Stimulated activated naive CD8-positive, alpha-beta T cell treated with anti-CD3 and anti-CD28 coated beads, Interleukin-15, Interleukin-2, amounts not matched to agents 100 U/mL and 50 U/mL, for 24 hours (primary cell): ENCODE measurements around the gene RPTOR.
"Not testable (repeated sequence)": the region's sequence is repeated elsewhere in the genome, so short reads cannot be mapped to it uniquely, and the experiment has no call there.

ENCODE experiments used
- ATAC-seq: fragments of 150-1000 bp; cut with Tn5 transposase; one replicate; pipeline ENCODE4 v1.10.0; 2021
- DNase-seq: peaks from one replicate; pipeline ENCODE4 v3.0.0; 2021

The RPTOR gene

GRCh38 chr17:80744725-80745124, 200.1 kb downstream of the RPTOR start:
- ATAC-seq, DNase-seq: not testable (repeated sequence)

GRCh38 chr17:80745183-80745582, 200.5 kb downstream of the RPTOR start:
- ATAC-seq (no peak), DNase-seq (no peak)

- ATAC-seq (no peak), DNase-seq (no peak)
Measured at GRCh38 chr17:80746262-80746935, 201.8 kb downstream of the RPTOR start.

- DNase-seq (no peak), ATAC-seq (no peak)
Measured at GRCh38 chr17:80747469-80747868, 202.8 kb downstream of the RPTOR start.

GRCh38 chr17:80749611-80750010, 205.0 kb downstream of the RPTOR start:
- no peak for DNase-seq
- ATAC-seq, result no peak

GRCh38 chr17:80750263-80750662, 205.6 kb downstream of the RPTOR start:
- ATAC-seq (peak; percentile 41), DNase-seq (no peak)

GRCh38 chr17:80751070-80751945, 206.7 kb downstream of the RPTOR start:
- no peak for ATAC-seq

GRCh38 chr17:80751946-80752581, 207.4 kb downstream of the RPTOR start:
- no peak for DNase-seq
- ATAC-seq, result no peak

More at GRCh38 chr17:80751070-80751945, 206.7 kb downstream of the RPTOR start:
- no peak for DNase-seq

GRCh38 chr17:80753685-80754345, 209.2 kb downstream of the RPTOR start:
- DNase-seq, result no peak

GRCh38 chr17:80754846-80755245, 210.2 kb downstream of the RPTOR start:
- DNase-seq (no peak), ATAC-seq (no peak)

More at GRCh38 chr17:80753685-80754345, 209.2 kb downstream of the RPTOR start:
- ATAC-seq, result no peak

GRCh38 chr17:80755650-80756405, 211.2 kb downstream of the RPTOR start:
- no peak for ATAC-seq
- DNase-seq, result no peak

- DNase-seq, result peak; percentile 15
- ATAC-seq, result no peak
Measured at GRCh38 chr17:80758481-80759376, 214.1 kb downstream of the RPTOR start.

- DNase-seq, result peak; percentile 56
- peak; percentile 74 for ATAC-seq
Measured at GRCh38 chr17:80759377-80759673, 214.7 kb downstream of the RPTOR start.

- ATAC-seq (no peak), DNase-seq (peak; percentile 15)
Measured at GRCh38 chr17:80760511-80760911, 215.9 kb downstream of the RPTOR start.

GRCh38 chr17:80761110-80761871, 216.7 kb downstream of the RPTOR start:
- ATAC-seq, result peak; percentile 85
- peak; percentile 77 for DNase-seq

GRCh38 chr17:80762076-80762475, 217.4 kb downstream of the RPTOR start:
- ATAC-seq (no peak), DNase-seq (no peak)

GRCh38 chr17:80763293-80763867, 218.7 kb downstream of the RPTOR start:
- DNase-seq (no peak), ATAC-seq (no peak)

- not testable (repeated sequence) for DNase-seq, ATAC-seq
Measured at GRCh38 chr17:80764627-80765145, 220.0 kb downstream of the RPTOR start.
